VCaP (cell line): ENCODE data around the gene TUBA4B.
A peak's percentile ranks its signal among the peaks of the same experiment; 100 is the strongest.

Source experiments
- H3K27ac ChIP-seq: fragments of 450-650 bp; 2 replicates; pipeline ENCODE4 v1.5.1; 2017
- TF ChIP-seq, protein P1 (sequence below): fragments of 450-650 bp; conservative IDR thresholded peaks from 2 replicates; pipeline ENCODE4 v1.5.1; 2017; ENCODE audit warnings: mild to moderate bottlenecking, moderate library complexity

The TUBA4B gene

DNA sequence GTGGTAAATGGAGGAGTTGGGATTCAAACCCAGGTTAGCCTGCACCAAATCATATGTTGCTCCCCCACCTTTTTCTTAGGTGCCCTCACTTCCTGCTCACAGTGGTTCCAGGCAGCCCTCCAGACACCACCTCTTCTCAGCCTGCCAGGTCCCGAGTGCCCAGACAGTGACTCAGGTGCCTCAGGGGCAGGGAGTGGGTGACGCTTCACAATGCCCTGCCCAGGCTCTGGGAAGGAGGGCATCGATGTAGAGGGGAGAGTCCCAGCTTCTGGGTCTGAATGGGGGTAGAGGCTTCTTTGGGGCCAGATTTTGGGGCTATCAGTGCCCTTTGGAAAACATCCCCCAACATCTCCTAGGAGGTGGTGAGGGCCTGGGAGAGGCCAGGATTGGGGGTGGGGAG is 20.9 kb downstream of the TUBA4B start:
- TF ChIP-seq, protein P1, sequence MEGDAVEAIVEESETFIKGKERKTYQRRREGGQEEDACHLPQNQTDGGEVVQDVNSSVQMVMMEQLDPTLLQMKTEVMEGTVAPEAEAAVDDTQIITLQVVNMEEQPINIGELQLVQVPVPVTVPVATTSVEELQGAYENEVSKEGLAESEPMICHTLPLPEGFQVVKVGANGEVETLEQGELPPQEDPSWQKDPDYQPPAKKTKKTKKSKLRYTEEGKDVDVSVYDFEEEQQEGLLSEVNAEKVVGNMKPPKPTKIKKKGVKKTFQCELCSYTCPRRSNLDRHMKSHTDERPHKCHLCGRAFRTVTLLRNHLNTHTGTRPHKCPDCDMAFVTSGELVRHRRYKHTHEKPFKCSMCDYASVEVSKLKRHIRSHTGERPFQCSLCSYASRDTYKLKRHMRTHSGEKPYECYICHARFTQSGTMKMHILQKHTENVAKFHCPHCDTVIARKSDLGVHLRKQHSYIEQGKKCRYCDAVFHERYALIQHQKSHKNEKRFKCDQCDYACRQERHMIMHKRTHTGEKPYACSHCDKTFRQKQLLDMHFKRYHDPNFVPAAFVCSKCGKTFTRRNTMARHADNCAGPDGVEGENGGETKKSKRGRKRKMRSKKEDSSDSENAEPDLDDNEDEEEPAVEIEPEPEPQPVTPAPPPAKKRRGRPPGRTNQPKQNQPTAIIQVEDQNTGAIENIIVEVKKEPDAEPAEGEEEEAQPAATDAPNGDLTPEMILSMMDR: no peak

DNA sequence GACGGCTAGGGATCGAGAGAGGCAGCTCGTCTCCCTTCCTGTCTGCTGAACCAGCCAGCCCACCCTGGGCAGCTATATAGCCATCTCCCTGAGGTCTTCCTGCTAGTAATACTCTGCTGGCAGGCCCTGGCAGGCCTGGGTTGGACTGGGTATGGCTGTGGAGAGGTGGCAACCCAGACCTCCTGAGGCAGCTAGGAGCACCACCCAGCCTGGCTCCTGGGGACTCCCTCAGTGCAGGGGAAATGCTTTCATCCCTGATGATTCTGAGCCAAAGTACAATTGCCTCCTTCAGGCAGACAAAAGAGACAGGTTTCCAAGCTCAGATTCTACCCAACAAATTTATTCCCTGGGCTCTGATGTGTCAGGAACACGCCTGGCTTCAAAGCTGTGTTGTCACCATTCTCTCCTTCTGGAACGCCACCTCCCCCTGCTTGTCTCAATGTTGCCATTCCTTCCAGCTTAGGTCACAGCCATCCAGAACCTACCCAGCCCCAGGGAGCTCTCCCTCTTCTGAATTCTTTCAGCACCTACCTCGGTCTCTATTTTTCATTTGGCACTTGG is 21.4 kb downstream of the TUBA4B start:
- H3K27ac ChIP-seq: no peak overlapping the region
- TF ChIP-seq, protein P1: no peak

More for the DNA sequence above, 20.9 kb downstream of the TUBA4B start:
- H3K27ac ChIP-seq: no peak overlapping the region

DNA sequence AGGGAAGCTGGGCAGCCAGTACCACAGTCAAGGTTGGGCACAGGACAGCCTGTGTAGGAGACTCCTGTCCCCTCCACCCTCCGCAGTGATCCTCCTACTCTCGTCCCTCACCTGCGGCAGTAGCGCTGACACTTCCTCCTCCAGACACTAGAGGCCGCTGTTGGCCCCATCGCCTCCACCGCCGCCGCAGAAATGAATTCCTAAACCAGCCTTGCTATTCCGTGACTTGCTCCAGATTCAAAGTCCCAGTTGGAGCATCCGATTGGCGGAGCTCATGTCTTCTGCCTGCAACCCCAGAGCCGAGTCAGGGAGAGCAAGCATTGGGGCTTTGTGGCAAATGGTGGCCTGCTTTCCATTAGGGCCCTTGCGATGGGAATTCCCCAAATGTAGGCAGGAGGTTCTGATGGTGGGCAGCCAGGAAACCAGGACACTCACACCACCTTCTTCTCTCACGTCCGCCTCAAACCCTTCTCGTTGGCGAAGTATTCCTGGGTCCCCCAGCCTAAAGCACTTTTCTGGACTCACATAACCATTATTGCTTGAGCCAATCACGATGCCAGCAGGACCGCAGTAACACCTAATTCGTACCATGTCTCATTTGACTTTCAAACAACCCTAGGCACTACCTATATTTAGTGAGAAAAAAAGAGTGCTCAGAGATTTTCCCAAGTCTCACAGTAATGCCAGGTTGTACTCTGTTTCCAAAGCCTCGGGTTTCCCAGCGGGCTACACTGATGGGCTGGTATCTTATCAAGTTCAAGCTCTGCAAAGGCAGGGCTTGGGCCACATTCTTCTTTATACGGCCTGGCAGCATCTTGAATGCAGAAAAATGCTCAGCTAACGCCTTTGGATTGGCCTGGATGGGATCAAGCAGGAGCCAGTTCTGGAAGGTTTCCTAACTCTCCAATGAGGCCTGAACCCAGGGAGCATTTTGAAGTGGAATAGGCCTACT is 24.9 kb downstream of the TUBA4B start:
- H3K27ac ChIP-seq: peak overlapping the region; percentile 87
- TF ChIP-seq, protein P1: peak; percentile 98

DNA sequence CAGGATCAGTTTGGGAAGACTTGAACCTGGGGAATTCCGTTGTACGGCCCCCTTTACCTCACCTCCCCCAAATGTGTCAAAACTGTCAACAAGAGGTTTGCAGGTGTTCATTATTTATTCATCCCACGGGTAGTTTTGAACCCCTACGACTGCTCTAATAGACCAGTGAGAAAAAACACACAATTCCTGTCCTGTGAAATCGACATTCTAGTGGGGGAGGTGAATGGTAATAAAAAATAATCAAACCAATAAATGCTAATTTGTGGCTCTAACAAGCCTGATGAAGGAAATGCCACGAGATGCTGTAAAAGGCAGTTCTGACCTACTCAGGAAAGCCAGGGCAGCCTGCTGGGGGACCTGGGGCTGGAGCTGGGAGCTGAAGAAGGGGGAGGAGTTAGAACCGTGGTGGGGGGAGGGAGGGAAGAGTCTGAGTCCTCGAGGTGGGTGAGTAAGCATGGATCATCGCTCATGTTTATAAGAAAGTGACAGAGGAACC is 25.7 kb downstream of the TUBA4B start:
- H3K27ac ChIP-seq: peak overlapping the region; percentile 87

DNA sequence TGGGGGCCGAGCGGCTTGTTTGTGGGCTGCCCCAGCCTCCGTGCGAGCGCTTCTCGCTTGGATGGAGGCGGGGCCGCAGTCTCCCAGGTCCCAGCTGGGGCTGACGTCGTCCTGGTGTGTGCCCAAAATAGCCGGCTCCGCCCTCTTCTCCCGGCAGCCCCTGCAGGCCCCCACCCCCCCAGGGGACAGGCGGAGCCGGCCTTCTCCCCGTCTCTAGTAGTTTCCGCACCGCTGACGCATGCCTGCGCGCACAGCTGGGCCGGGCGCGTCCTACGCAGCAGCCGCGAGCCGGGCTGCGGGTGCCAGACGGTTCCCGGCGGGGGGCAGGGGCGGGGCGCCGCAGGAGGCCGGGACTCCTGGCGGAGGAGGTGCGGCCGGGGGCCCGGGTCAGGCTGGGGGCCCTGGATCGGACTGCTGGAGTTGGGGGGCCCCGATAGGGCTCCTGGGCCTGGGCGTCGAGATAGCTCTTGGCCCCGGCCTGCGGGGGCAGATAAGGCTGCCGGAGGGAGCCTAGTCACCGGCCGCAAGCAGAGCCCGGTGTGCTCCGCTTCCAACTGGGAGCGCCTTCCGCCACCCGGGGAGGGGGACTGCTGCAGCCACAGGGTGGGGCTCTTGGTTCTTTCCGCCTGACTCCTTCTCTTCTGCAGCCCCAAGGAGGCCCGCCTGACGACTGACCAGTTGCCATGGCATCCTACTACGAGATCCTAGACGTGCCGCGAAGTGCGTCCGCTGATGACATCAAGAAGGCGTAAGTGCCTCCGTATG is 26.3 kb downstream of the TUBA4B start, which contains the start of gene DNAJB2:
Gene DNAJB2 (plus strand): TSS at position 216 of the 765 bp plus-strand sequence. CDS start 468 bp downstream, at position 684.
- H3K27ac ChIP-seq: peak within 1 kb of the TSS; percentile 87
- TF ChIP-seq, protein P1: 0 out of 2 replicates have a peak, but pooled peaks have one; percentile 9

More for the DNA sequence above, 25.7 kb downstream of the TUBA4B start:
- TF ChIP-seq, protein P1: no peak

DNA sequence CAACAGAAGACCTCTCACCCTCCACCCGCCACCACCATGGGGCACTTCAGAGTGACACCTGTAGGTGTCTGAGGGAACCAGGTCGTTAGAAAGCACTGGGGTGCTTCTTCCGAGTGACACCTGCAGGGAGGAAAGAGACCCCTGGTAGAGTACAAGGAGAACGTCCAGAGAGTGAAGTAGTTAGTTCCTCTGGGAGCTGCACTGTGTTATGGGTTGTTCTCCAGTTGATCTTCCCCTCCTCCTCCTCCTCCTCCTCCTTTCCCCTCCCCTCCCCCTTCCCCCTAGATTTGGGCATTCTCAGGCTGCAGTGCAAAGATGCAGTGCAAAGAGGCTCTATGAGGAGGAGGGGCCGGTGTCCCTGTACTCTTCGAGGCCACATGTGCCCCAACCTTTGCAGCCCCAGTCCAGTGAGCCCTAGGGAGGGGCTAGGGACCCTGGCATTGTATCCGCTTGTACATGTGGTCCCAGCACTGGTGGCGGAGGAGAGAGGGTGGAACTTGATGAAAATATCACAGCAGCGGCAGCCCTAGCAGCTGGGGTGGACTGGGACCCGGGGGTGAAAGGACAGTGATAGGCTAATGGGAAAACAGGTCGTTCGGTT is 27.0 kb downstream of the TUBA4B start:
- H3K27ac ChIP-seq: peak overlapping the region; percentile 87
- TF ChIP-seq, protein P1: no peak
